IPS-20b (cell line): Measurements from ENCODE around the gene ABCG5.

Experiments
- H3K27ac ChIP-seq: one replicate; pipeline ENCODE4 v1.5.1; 2013; ENCODE audit warnings: low read length
- H3K27me3 ChIP-seq: 2 replicates; pipeline ENCODE4 v1.6.1; 2013; ENCODE audit warnings: mild to moderate bottlenecking, low read length, inconsistent platforms; ENCODE audit not compliant: insufficient read depth
- H3K36me3 ChIP-seq: 2 replicates; pipeline ENCODE4 v1.6.1; 2013; ENCODE audit warnings: low read depth, mild to moderate bottlenecking, inconsistent platforms, low read length, moderate library complexity; ENCODE audit not compliant: insufficient read depth
- H3K4me1 ChIP-seq: 2 replicates; pipeline ENCODE4 v1.6.1; 2013; ENCODE audit warnings: mild to moderate bottlenecking, control low read depth, inconsistent platforms, low read length, moderate library complexity; ENCODE audit not compliant: insufficient read depth
- H3K4me3 ChIP-seq: 2 replicates; pipeline ENCODE4 v1.5.1; 2013; ENCODE audit warnings: mild to moderate bottlenecking, low read length, inconsistent platforms
- H3K9ac ChIP-seq: 2 replicates; pipeline ENCODE4 v1.6.1; 2013; ENCODE audit warnings: low read depth, mild to moderate bottlenecking, inconsistent platforms, low read length, moderate library complexity
- H3K9me3 ChIP-seq: 2 replicates; pipeline ENCODE4 v1.6.1; 2013; ENCODE audit warnings: mild to moderate bottlenecking, low read depth, low read length, inconsistent platforms; ENCODE audit not compliant: insufficient read depth

The ABCG5 gene

GRCh38 chr2:43823751-43824150 is 14.9 kb downstream of the ABCG5 start:
- H3K27me3 ChIP-seq, result no peaks in the 10 kb centered on the region

GRCh38 chr2:43822839-43823238 is 15.8 kb downstream of the ABCG5 start:
- Histone ChIP-seq H3K27ac (no peak overlapping the region), H3K9me3 (no peaks in the 10 kb centered on the region), H3K4me3 (no peak overlapping the region), H3K4me1 (no peaks in the 10 kb centered on the region), H3K9ac (no peak overlapping the region), H3K36me3 (no peaks in the 10 kb centered on the region), H3K27me3 (no peaks in the 10 kb centered on the region)

More at GRCh38 chr2:43823751-43824150, 14.9 kb downstream of the ABCG5 start:
- H3K9me3 ChIP-seq, result no peaks in the 10 kb centered on the region
- no peak overlapping the region for H3K4me3 ChIP-seq
- no peak overlapping the region for H3K9ac ChIP-seq
- no peak overlapping the region for H3K27ac ChIP-seq
- no peaks in the 10 kb centered on the region for H3K4me1 ChIP-seq
- H3K36me3 ChIP-seq, result no peaks in the 10 kb centered on the region

GRCh38 chr2:43819491-43820163 is 19.0 kb downstream of the ABCG5 start:
- H3K9me3 ChIP-seq, result no peaks in the 10 kb centered on the region
- H3K36me3 ChIP-seq, result no peaks in the 10 kb centered on the region
- no peak overlapping the region for H3K27ac ChIP-seq
- no peaks in the 10 kb centered on the region for H3K4me1 ChIP-seq
- H3K9ac ChIP-seq, result no peak overlapping the region
- no peaks in the 10 kb centered on the region for H3K27me3 ChIP-seq
- H3K4me3 ChIP-seq, result no peak overlapping the region

- Histone ChIP-seq H3K4me3 (no peak overlapping the region), H3K27ac (no peak overlapping the region), H3K9me3 (no peaks in the 10 kb centered on the region), H3K4me1 (no peaks in the 10 kb centered on the region), H3K9ac (no peak overlapping the region), H3K36me3 (no peaks in the 10 kb centered on the region), H3K27me3 (no peaks in the 10 kb centered on the region)
These were observed 19.9 kb downstream of the ABCG5 start for GRCh38 chr2:43818761-43819160.

- Histone ChIP-seq H3K27me3 (no peaks in the 10 kb centered on the region), H3K4me1 (no peaks in the 10 kb centered on the region), H3K4me3 (no peak overlapping the region), H3K27ac (no peak overlapping the region), H3K9me3 (no peaks in the 10 kb centered on the region), H3K36me3 (no peaks in the 10 kb centered on the region), H3K9ac (no peak overlapping the region)
These were observed 23.9 kb downstream of the ABCG5 start for GRCh38 chr2:43814711-43815110.

GRCh38 chr2:43812947-43813346 is 25.7 kb downstream of the ABCG5 start:
- H3K4me3 ChIP-seq, result no peak overlapping the region
- H3K27me3 ChIP-seq, result no peaks in the 10 kb centered on the region
- no peaks in the 10 kb centered on the region for H3K9me3 ChIP-seq
- H3K36me3 ChIP-seq, result no peaks in the 10 kb centered on the region
- no peak overlapping the region for H3K27ac ChIP-seq
- H3K9ac ChIP-seq, result no peak overlapping the region
- no peaks in the 10 kb centered on the region for H3K4me1 ChIP-seq

GRCh38 chr2:43812006-43812405 is 26.6 kb downstream of the ABCG5 start:
- Histone ChIP-seq H3K27me3 (no peaks in the 10 kb centered on the region), H3K9me3 (no peaks in the 10 kb centered on the region), H3K4me3 (no peak overlapping the region), H3K9ac (no peak overlapping the region), H3K27ac (no peak overlapping the region), H3K4me1 (no peaks in the 10 kb centered on the region), H3K36me3 (no peaks in the 10 kb centered on the region)

- no peak overlapping the region for H3K9ac ChIP-seq
- H3K27me3 ChIP-seq, result no peaks in the 10 kb centered on the region
- H3K4me1 ChIP-seq, result no peaks in the 10 kb centered on the region
- no peaks in the 10 kb centered on the region for H3K9me3 ChIP-seq
- no peak overlapping the region for H3K4me3 ChIP-seq
- H3K27ac ChIP-seq, result no peak overlapping the region
- H3K36me3 ChIP-seq, result no peaks in the 10 kb centered on the region
These were observed 27.8 kb downstream of the ABCG5 start for GRCh38 chr2:43810888-43811287.

GRCh38 chr2:43810452-43810851 is 28.2 kb downstream of the ABCG5 start:
- Histone ChIP-seq H3K9me3 (no peaks in the 10 kb centered on the region), H3K27ac (no peak overlapping the region), H3K9ac (no peak overlapping the region), H3K4me3 (no peak overlapping the region), H3K4me1 (no peaks in the 10 kb centered on the region), H3K27me3 (no peaks in the 10 kb centered on the region), H3K36me3 (no peaks in the 10 kb centered on the region)

GRCh38 chr2:43806719-43807031 is 32.0 kb downstream of the ABCG5 start:
- Histone ChIP-seq H3K4me3 (no peak overlapping the region), H3K9me3 (no peaks in the 10 kb centered on the region), H3K27ac (no peak overlapping the region), H3K27me3 (no peaks in the 10 kb centered on the region), H3K9ac (no peak overlapping the region), H3K36me3 (no peaks in the 10 kb centered on the region), H3K4me1 (no peaks in the 10 kb centered on the region)

- Histone ChIP-seq H3K9ac (no peak overlapping the region), H3K9me3 (no peaks in the 10 kb centered on the region), H3K36me3 (no peaks in the 10 kb centered on the region), H3K27me3 (no peaks in the 10 kb centered on the region), H3K4me1 (no peaks in the 10 kb centered on the region), H3K27ac (no peak overlapping the region), H3K4me3 (no peak overlapping the region)
These were observed 35.5 kb downstream of the ABCG5 start for GRCh38 chr2:43803113-43803512.

- no peaks in the 10 kb centered on the region for H3K9me3 ChIP-seq
- H3K27ac ChIP-seq, result no peak overlapping the region
- no peaks in the 10 kb centered on the region for H3K4me1 ChIP-seq
- H3K27me3 ChIP-seq, result no peaks in the 10 kb centered on the region
- no peaks in the 10 kb centered on the region for H3K36me3 ChIP-seq
- H3K9ac ChIP-seq, result no peak overlapping the region
- H3K4me3 ChIP-seq, result no peak overlapping the region
These were observed 36.5 kb downstream of the ABCG5 start for GRCh38 chr2:43802135-43802534.
